ENCODE results near the gene PDK3. TPM values are rescaled to one million over a fixed set of nuclear protein-coding genes. Genes with fewer than 3 reads are reported as not detected.

PDK3 gene
- total RNA-seq, 1 experiment from 2014 or later, result 2.0 TPM

DNA sequence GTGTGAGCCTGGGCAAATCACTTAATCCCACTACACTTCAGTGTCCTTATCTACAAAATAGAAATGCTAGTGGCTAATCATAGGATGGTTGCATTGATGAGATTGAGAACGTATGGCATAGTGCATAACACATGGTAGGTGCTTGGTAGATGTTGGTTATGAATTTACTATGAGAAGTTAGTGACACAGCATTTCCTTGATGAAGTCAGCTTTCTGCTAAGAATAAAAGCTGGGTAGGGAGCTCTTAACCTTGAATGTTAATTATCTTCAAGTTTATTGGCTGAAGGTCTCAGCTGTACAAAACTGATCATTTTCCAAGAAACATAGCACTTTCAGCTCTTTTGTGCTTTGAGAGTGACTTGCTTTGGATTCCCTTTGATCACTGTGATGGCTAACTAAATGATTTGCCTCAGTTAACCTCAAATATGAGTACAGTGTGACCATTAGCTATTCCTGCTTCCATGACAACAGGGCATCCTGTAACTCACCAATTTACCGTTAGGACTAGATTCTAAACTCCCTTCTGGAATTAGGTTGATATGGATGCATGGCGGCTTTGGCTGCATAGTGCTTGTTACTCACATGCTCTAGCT is 17.8 kb downstream of the PDK3 start:
- DNase-seq (ENCODE audit: low spot score), result no peak

- no peak for DNase-seq (ENCODE audit: low spot score)
These were observed 18.5 kb downstream of the PDK3 start for GRCh38 chrX:24483596-24483995.

DNA sequence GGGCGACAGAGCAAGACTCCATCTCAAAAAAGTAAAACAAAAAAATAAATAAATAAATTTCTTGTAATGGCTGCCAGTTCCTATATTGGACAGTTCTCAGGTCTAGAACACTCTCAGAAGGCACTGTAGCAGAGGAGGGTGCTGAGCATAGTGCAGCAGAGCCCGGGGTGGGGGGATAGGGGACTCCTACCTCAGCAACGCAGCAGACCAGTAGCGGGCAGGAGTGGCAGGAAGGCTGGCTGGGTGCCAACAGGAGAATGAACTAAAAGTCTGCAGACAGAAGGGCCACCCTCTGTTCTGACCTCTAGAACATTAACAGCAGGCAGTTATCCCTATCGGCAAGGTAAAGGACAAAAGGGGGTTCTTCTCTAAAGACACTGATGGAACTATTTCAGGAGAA is 20.2 kb downstream of the PDK3 start:
- no peak for DNase-seq (ENCODE audit: low spot score)

DNA sequence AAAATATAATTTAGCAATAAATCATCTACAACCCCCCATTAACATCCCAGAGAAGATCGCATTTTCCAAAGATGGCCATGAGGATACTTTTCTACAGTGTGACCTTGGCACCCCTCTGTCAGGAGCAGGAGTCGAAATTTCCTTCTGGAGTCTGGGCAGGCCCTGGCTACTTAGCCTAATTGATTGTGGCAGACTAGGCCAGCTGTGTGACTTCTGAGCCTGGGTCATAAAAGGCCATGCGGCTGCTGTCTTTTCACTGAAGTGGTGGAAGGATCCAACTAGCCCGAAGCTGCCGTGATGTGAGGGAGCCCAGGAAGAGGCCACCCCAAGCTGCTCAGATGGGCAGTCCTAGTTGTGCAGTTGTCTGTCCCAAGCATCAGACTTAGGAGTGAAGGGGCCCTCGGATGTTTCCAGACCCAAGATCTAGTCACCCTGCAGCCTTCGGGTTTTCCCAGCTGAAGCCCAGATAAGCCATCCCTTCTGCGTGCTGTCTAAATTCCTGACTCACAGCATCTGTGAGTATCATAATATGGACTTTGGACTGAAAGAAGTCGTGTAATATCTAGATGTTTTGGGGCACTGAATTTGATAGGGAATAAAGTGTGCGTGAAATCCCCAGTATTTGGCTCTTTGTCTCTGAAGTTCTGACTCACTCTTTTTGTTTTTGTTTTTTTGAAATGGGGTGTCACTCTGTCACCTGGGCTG is 21.0 kb downstream of the PDK3 start:
- DNase-seq (ENCODE audit: low spot score), result no peak

DNA sequence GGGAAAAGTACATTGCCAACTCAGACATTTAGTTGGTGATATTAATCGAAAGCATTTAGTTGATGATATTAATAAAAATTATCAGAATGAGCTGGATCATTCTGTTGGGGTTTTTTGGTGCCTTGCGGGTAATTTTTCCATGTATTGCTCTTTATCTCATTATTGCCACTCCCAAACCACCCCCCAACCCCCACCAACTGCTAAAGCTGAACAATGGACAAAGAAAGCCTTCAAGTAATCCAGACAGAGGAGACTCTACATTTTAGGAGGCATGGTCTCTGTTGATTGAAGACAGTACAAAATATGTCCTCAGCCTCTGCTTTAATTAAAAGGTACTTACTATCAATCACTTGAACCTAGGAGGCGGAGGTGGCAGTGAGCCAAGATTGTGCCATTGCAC is 22.5 kb downstream of the PDK3 start:
- DNase-seq (ENCODE audit: low spot score), result no peak

GRCh38 chrX:24491741-24492140 is 26.7 kb downstream of the PDK3 start:
- no peak for DNase-seq (ENCODE audit: low spot score)

GRCh38 chrX:24493740-24494581 is 28.9 kb downstream of the PDK3 start:
- no peak for DNase-seq (ENCODE audit: low spot score)

DNA sequence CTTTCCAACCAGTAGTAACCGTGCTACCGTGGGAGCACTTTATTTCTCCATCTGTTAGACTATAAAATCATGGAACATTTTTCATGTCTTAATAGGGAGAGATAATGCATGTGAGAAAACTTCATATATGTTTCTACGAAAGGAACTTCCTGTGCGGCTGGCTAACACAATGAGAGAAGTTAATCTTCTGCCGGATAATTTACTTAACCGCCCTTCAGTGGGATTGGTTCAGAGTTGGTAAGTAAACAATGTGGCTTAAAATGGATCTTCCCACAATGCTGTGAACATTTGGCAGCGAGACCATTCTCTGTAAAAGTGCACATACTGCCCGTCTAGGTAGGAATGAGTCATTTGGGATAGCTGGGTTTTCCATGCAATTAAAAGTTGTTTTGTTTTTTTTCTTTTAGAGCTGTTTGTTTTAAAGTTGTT is 29.6 kb downstream of the PDK3 start:
- peak; percentile 51 for DNase-seq (ENCODE audit: low spot score)

GRCh38 chrX:24495700-24496099 is 30.6 kb downstream of the PDK3 start:
- DNase-seq (ENCODE audit: low spot score), result no peak

DNA sequence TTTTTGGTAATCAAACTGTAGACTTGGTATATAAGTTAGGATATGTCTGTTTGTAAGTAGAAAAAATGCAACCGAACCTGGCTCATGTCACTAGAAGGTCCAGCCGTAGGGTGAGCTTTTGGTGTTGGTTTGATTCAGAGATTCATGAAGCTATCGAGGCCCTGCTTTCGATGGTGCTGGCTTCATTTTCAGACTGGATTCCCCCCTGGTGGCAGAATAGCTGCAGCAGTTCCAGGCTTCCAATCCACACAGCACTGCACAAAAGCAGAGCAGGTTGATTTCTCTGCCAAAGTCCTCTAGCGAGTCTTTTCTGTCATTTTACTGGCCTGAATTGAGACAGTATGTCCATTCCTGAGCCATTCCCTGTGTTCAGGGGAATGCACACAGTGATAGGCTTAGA is 33.1 kb downstream of the PDK3 start:
- peak; percentile 34 for DNase-seq (ENCODE audit: low spot score)

GRCh38 chrX:24498975-24499374 is 33.9 kb downstream of the PDK3 start:
- DNase-seq (ENCODE audit: low spot score), result peak; percentile 25

DNA sequence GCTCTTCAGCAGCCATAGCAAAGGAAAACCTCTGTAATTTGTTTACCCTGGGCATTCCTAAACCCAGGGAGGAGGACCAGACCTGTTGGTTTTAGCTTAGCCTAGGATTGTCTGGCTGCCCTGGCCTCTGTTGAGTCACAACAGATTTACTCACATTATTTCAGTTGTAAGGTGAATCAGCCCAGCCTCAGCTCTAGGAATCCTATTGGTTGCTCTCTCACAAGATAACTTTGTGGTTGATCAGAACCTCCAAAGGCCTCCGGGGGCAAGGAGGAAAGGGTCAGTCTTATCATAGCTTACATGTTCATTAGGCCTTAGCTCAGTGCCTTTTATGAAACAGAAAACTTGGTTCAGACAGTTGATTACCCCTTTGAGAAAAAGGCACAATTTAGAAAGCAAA is 41.0 kb downstream of the PDK3 start:
- DNase-seq (ENCODE audit: low spot score), result no peak

GRCh38 chrX:24508375-24508774 is 43.3 kb downstream of the PDK3 start:
- no peak for DNase-seq (ENCODE audit: low spot score)

DNA sequence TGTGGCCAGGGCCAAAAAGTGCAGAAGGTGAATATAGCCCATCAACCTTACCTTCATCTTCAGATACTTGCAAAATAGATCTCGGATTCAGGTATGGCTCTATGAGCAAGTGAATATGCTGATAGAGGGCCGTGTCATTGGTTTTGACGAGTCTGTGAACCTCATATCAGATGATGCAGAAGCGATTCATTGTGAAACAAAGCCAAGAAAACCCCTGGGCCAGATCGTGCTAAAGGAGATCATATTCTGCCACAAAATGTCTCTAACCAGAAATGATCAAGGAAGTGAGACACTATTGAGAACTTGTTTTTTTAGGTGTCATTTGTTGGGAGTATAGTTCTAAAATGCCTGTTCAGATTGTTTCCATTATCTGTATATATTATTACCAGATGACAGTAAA is 48.3 kb downstream of the PDK3 start:
- no peak for DNase-seq (ENCODE audit: low spot score)

DNA sequence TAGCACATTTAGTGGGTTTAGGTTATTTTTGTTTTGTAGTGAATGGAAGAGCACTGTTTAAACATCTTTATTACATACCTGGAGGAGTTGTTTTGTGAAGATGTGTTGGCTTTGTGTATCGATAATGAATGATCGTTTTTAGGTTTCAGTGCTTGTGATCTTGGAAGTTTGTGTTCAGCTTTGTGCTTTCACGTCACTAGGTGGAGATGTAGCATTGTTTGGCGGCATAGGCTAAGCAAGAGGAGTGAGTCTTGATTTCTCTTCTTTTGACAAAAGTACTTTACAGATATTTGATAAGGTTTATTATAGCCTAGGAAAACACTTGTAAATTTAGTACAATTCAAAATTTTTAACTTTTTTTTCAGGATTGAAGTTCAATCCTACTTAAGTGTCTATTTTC is 50.4 kb downstream of the PDK3 start:
- no peak for DNase-seq (ENCODE audit: low spot score)

GRCh38 chrX:24520472-24520871 is 55.4 kb downstream of the PDK3 start:
- DNase-seq (ENCODE audit: low spot score), result no peak

DNA sequence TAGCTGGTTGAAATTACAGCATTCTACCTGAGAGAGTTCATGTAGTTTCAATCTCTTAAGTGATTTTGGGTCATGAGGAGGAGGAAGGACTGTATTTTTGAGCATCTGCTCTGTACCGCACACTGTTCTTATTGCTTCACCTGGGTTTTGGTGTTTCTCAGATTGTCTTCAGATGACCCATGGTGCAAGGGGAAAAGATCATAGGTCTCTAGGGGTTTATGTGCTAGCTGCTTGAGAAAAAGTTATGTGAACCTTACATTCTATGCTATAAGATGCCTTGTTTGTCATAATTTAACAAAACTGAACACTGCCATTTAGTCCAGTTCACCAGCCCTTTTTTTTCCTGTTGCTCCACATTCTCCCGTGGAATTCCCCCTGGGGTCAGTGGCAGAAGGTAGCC is 60.4 kb downstream of the PDK3 start:
- DNase-seq (ENCODE audit: low spot score), result no peak

DNA sequence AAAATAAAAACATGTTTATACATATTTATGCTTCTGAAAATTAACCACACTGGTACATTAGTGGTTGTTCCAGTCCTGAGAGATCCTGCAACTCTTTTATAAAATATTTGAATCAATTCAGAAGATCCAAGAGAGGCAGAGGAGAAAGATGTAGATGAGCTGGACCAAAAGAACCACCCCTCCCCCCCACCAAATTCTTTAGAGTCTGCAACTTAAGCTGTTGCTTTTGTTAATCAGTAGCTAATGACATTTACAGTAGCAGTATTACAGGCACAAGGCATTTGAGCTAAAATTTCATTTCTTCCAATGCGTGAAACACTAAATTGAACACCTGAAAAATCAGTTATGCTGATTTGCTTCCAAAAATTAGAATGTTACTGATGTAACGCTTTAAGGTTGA is 61.5 kb downstream of the PDK3 start:
- DNase-seq (ENCODE audit: low spot score), result no peak

- DNase-seq (ENCODE audit: low spot score), result no peak
These were observed 63.5 kb downstream of the PDK3 start for GRCh38 chrX:24528605-24529004.

DNA sequence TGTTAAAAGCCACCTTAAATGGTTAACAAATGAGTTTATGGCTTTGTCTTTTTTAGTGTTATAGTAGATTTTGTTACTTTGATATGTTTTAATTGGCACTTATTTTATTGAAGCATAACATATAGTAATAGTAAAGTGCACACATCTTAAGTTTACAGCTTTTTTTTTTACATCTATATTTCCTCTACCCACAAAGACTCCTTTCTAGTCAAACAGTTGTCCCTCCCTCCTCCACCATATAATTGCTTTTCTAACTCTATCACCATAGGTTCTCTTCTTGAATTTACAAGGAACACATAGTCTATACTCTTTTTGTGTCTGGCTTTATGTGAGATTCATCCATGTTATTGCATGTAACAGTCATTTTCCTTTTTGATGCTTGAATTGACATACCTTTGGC is 71.5 kb downstream of the PDK3 start:
- no peak for DNase-seq (ENCODE audit: low spot score)

- DNase-seq (ENCODE audit: low spot score), result no peak
These were observed 77.7 kb downstream of the PDK3 start for GRCh38 chrX:24542756-24543155.

GRCh38 chrX:24547961-24548360 is 82.9 kb downstream of the PDK3 start:
- DNase-seq (ENCODE audit: low spot score), result no peak

GRCh38 chrX:24550166-24550565 is 85.1 kb downstream of the PDK3 start:
- no peak for DNase-seq (ENCODE audit: low spot score)

Data from HT-29 (cell line).